Activated T-cell treated with anti-CD3 and anti-CD28 coated beads, Interleukin-2, amount 50 U/mL, for 72 hours (primary cell): ENCODE measurements around the gene ALG3. TPM values are rescaled to one million over a fixed set of nuclear protein-coding genes. Genes with fewer than 3 reads are reported as not detected.

ENCODE experiments used
- total RNA-seq, 2 donors: library from RNA; stranded (reverse); gene quantifications; one replicate each; pipeline ENCODE4 v1.2.3, GENCODE V29; 2022

The ALG3 gene
- total RNA-seq, 2 donors from 2014 or later: 22.7 to 26.3 TPM

Other genes with a start within 250 kb of the ALG3 start
- gene ABCC5, start 231.1 kb downstream of the ALG3 start, total RNA-seq: 10 to 100 TPM; 18.2 to 22.4 TPM
- gene HTR3D, start 217.2 kb downstream of the ALG3 start, total RNA-seq: not detected
- gene HTR3C, start 195.9 kb downstream of the ALG3 start, total RNA-seq: not detected
- not detected for gene HTR3E, start 151.9 kb downstream of the ALG3 start, total RNA-seq
- gene EIF2B5, start 113.6 kb downstream of the ALG3 start, total RNA-seq: 10 to 100 TPM; 47.0 to 55.4 TPM
- gene DVL3, start 93.6 kb downstream of the ALG3 start, total RNA-seq: 10 to 100 TPM; 42.6 to 45.9 TPM
- 100 to 1,000 TPM; 178 to 194 TPM for gene AP2M1, start 74.1 kb downstream of the ALG3 start, total RNA-seq
- gene ABCF3, start 62.8 kb downstream of the ALG3 start, total RNA-seq: 10 to 100 TPM; 70.8 to 71.6 TPM
- under 1 TPM in 1 of 2 donors, not detected in 1; 0.07 TPM for gene VWA5B2, start 19.4 kb downstream of the ALG3 start, total RNA-seq
- 1 to 10 TPM; 3.5 to 3.6 TPM for gene EEF1AKMT4, start 710 bp upstream of the ALG3 start, total RNA-seq
- under 1 TPM; 0.24 to 0.35 TPM for gene CAMK2N2, start 12.6 kb upstream of the ALG3 start, total RNA-seq
- gene ECE2, start 27.1 kb upstream of the ALG3 start, total RNA-seq: not detected
- 100 to 1,000 TPM; 169 to 184 TPM for gene PSMD2, start 50.3 kb upstream of the ALG3 start, total RNA-seq
- gene EIF4G1, start 65.6 kb upstream of the ALG3 start, total RNA-seq: 100 to 1,000 TPM; 274 to 305 TPM
- gene FAM131A, start 88.6 kb upstream of the ALG3 start, total RNA-seq: 1 to 10 TPM; 6.6 to 7.6 TPM
- gene CLCN2, start 112.6 kb upstream of the ALG3 start, total RNA-seq: 1 to 10 TPM; 3.1 to 3.9 TPM
- 10 to 100 TPM; 86.9 to 93.6 TPM for gene POLR2H, start 112.7 kb upstream of the ALG3 start, total RNA-seq
- gene THPO, start 129.2 kb upstream of the ALG3 start, total RNA-seq: not detected
- under 1 TPM in 1 of 2 donors, not detected in 1; 0.19 TPM for gene CHRD, start 131.1 kb upstream of the ALG3 start, total RNA-seq